Epithelial cell of proximal tubule (primary cell): ENCODE results near the gene KCNT1. TPM values are rescaled to one million over a fixed set of nuclear protein-coding genes. Genes with fewer than 3 reads are reported as not detected.

Experiments
- DNase-seq: peaks from one replicate; pipeline ENCODE4 v3.0.0-alpha.2; 2011; ENCODE audit warnings: low read depth
- H3K4me3 ChIP-seq: 2 replicates; pipeline ENCODE4 v1.5.1; 2011; ENCODE audit warnings: low read depth, mild to moderate bottlenecking, low read length
- total RNA-seq: library from RNA; depleted of rRNA; stranded (reverse); fragments of >200 nt; gene quantifications from 2 replicates; pipeline ENCODE4 v1.2.3, GENCODE V29; 2015
- TF ChIP-seq, protein P1 (sequence below): conservative IDR thresholded peaks from 2 replicates; pipeline ENCODE4 v1.5.1; 2012; ENCODE audit warnings: low read depth, mild to moderate bottlenecking, low read length

KCNT1 gene
- total RNA-seq, 1 donor from 2014 or later = not detected

GRCh38 chr9:135804581-135805421, 102.8 kb downstream of the KCNT1 start:
- no peak for DNase-seq
- no peak overlapping the region for H3K4me3 ChIP-seq
- TF ChIP-seq, protein P1, sequence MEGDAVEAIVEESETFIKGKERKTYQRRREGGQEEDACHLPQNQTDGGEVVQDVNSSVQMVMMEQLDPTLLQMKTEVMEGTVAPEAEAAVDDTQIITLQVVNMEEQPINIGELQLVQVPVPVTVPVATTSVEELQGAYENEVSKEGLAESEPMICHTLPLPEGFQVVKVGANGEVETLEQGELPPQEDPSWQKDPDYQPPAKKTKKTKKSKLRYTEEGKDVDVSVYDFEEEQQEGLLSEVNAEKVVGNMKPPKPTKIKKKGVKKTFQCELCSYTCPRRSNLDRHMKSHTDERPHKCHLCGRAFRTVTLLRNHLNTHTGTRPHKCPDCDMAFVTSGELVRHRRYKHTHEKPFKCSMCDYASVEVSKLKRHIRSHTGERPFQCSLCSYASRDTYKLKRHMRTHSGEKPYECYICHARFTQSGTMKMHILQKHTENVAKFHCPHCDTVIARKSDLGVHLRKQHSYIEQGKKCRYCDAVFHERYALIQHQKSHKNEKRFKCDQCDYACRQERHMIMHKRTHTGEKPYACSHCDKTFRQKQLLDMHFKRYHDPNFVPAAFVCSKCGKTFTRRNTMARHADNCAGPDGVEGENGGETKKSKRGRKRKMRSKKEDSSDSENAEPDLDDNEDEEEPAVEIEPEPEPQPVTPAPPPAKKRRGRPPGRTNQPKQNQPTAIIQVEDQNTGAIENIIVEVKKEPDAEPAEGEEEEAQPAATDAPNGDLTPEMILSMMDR = no peak

DNA sequence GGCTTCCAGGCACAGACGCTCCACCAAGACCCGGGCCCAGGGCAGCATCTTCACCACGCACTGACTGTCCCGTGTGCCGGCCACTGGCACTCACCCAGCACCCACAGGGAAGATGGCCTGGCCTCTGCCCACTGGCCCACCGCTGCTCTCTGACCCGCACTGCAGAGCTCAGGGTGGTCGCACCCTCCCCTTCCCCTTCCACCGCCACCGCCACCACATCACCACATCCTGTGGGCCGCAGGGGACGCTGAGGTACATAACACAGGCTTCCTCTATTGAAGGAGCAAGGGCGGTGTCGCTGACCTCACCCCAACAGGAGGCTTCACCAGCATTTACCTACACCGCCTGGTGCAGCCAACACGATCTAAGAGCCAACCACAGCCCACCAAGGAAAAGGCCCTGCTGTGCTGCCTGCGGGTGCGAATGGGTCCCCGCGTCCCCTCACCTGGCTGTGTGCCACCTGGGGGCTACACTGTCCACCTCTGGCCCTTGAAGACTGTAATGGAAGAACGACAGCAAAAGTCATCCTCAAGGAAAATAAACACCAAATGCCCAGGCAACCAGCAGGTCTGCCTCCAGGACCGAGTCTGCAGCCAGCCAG, 103.5 kb downstream of the KCNT1 start:
- TF ChIP-seq, protein P1 = no peak
- DNase-seq = no peak

DNA sequence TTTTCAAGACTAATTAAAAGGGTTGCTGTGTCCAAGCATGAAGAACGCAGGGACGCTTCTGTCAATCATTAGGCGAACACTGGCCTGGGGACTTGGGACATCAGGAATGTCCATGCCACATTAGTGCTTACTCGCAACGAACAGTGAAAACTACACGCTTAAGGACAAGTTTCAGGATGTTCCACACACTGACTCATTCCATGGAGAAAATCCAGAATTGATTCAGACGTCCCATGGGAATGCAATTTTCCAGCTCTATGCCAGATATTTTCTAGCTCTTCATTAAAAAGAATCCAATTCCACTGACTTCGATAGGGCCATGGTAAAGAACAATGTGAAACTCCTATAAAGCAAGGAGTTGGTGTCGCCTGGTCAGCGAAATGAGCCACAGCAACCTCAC, 107.2 kb downstream of the KCNT1 start:
- TF ChIP-seq, protein P1 = no peak
- H3K4me3 ChIP-seq = no peak overlapping the region
- no peak for DNase-seq

More for the DNA sequence above, 103.5 kb downstream of the KCNT1 start:
- no peak overlapping the region for H3K4me3 ChIP-seq

GRCh38 chr9:135810806-135811575, 109.0 kb downstream of the KCNT1 start:
- no peak overlapping the region for H3K4me3 ChIP-seq
- TF ChIP-seq, protein P1 = no peak
- DNase-seq = no peak

- DNase-seq = no peak
- TF ChIP-seq, protein P1 = no peak
- no peak overlapping the region for H3K4me3 ChIP-seq
Measured at GRCh38 chr9:135811801-135812200, 109.8 kb downstream of the KCNT1 start.

- no peak for DNase-seq
- no peak overlapping the region for H3K4me3 ChIP-seq
- TF ChIP-seq, protein P1 = no peak
Measured at GRCh38 chr9:135812961-135813360, 111.0 kb downstream of the KCNT1 start.
